ENCODE data around the gene HOXC9. TPM values are rescaled to one million over a fixed set of nuclear protein-coding genes. Genes with fewer than 3 reads are reported as not detected.

Gene HOXC9
- total RNA-seq, 1 experiment from 2014 or later: not detected

DNA sequence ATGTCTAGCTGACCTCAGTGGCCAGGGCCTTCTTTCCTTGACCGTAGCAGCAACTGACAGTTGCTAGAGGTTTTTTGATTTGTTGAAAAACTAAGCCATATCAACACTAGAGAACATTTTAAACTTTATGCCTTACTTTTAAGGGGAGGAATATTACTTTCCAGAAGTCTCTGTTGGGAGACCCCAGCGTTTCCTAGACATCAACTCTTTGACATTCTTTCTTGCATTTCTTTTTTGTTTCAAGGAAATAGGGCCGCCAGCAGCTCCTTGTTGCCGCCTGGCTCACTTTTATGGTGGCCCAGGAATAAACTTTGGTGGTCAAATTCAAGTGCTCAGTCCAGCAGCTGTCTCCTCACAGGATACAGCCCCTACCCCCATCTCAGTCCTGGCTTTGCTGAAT is 29.5 kb upstream of the HOXC9 start:
- Histone ChIP-seq H3K27ac (ENCODE audit: insufficient read length, low read depth, low read length) (no peak overlapping the region), H3K9me3 (ENCODE audit: control insufficient read depth, low read depth, low read length) (no peaks in the 10 kb centered on the region), H3K79me2 (ENCODE audit: insufficient read depth, low read length) (no peaks in the 10 kb centered on the region), H2BK20ac (ENCODE audit: low read depth, low read length, poor library complexity, severe bottlenecking) (no peak overlapping the region), H2BK12ac (ENCODE audit: insufficient read length, low read depth, low read length) (no peak overlapping the region), H3K4me1 (ENCODE audit: insufficient read depth, low read length) (no peaks in the 10 kb centered on the region), H4K91ac (ENCODE audit: insufficient read length, low read depth, low read length) (no peak overlapping the region), H2BK5ac (ENCODE audit: insufficient read length, low read length) (no peak overlapping the region), H3K23ac (ENCODE audit: insufficient read length, low read depth, low read length) (no peak overlapping the region), H3K4me2 (ENCODE audit: insufficient read depth, insufficient read length, low read length) (no peak overlapping the region), H3K14ac (ENCODE audit: insufficient read depth, low read length) (no peak overlapping the region), H2AFZ (ENCODE audit: low read length) (no peak overlapping the region), H3K27me3 (ENCODE audit: insufficient read depth, low read length) (peaks cover 95% of the 10 kb centered on the region), H4K5ac (ENCODE audit: insufficient read length, low read depth, low read length) (no peak overlapping the region), H2BK15ac (ENCODE audit: low read depth, low read length) (no peak overlapping the region), H3K56ac (ENCODE audit: insufficient read length, low read depth, low read length) (no peak overlapping the region), H3K9ac (ENCODE audit: extremely low read depth, insufficient read length, low read length) (no peak overlapping the region), H2AK5ac (ENCODE audit: insufficient read length, low read length) (no peak overlapping the region), H4K8ac (replicated peaks; ENCODE audit: insufficient read length, low read depth, low read length) (no peak overlapping the region), H3T11ph (ENCODE audit: low read length) (no peak overlapping the region), H3K79me1 (ENCODE audit: insufficient read depth, low read depth, low read length, poor library complexity, severe bottlenecking) (no peaks in the 10 kb centered on the region), H4K20me1 (ENCODE audit: control insufficient read depth, insufficient read depth, insufficient read length) (no peaks in the 10 kb centered on the region), H3K23me2 (ENCODE audit: insufficient read length, low read depth, low read length, poor library complexity, severe bottlenecking) (no peaks in the 10 kb centered on the region), H3K18ac (ENCODE audit: insufficient read length, low read depth, low read length) (no peak overlapping the region), H3K4ac (ENCODE audit: low read depth, low read length) (no peak overlapping the region), H2BK120ac (ENCODE audit: low read depth, low read length, poor library complexity, severe bottlenecking) (no peak overlapping the region)
- TF ChIP-seq, protein P1, sequence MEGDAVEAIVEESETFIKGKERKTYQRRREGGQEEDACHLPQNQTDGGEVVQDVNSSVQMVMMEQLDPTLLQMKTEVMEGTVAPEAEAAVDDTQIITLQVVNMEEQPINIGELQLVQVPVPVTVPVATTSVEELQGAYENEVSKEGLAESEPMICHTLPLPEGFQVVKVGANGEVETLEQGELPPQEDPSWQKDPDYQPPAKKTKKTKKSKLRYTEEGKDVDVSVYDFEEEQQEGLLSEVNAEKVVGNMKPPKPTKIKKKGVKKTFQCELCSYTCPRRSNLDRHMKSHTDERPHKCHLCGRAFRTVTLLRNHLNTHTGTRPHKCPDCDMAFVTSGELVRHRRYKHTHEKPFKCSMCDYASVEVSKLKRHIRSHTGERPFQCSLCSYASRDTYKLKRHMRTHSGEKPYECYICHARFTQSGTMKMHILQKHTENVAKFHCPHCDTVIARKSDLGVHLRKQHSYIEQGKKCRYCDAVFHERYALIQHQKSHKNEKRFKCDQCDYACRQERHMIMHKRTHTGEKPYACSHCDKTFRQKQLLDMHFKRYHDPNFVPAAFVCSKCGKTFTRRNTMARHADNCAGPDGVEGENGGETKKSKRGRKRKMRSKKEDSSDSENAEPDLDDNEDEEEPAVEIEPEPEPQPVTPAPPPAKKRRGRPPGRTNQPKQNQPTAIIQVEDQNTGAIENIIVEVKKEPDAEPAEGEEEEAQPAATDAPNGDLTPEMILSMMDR (conservative IDR thresholded peaks at IDR 0.05): no peak
- Mint-ChIP-seq H3K27me3 (ENCODE audit: low read depth) (peaks cover 100% of the 10 kb centered on the region), H3K4me3 (no peak overlapping the region), H3K27ac (no peak overlapping the region), H3K9me3 (peaks cover 4 to 12% of the 10 kb centered on the region in 2 experiments; a peak in 3 of 5 replicates), H3K36me3 (ENCODE audit: insufficient read depth in 1 of 3, low read depth in 3 of 3) (peaks cover 0 to 7% (median 1%) of the 10 kb centered on the region in 3 experiments; a peak in 2 of 7 replicates), H3K4me1 (peaks cover 17 to 23% of the 10 kb centered on the region in 2 experiments)
- WGBS (ENCODE audit: extremely low coverage, insufficient read length, low lambda C conversion rate): no CpG with 5 or more reads among the region's 4 CpGs
- no peak for DNase-seq
